GM19099 (cell line): ENCODE data around the gene CELSR1.

Source experiments
- POLR2A ChIP-seq: IDR thresholded peaks from 3 replicates; pipeline ENCODE4 v1.6.1; 2011; ENCODE audit warnings: low read depth; ENCODE audit not compliant: insufficient read length; ENCODE audit errors: extremely low read depth

The CELSR1 gene

GRCh38 chr22:46476547-46476941 is 60.9 kb downstream of the CELSR1 start:
- TF ChIP-seq POLR2A = no peak

- TF ChIP-seq POLR2A = no peak
Observed at GRCh38 chr22:46473896-46474557, 63.4 kb downstream of the CELSR1 start.

GRCh38 chr22:46473021-46473779 is 64.2 kb downstream of the CELSR1 start:
- no peak for TF ChIP-seq POLR2A

- no peak for TF ChIP-seq POLR2A
Observed at GRCh38 chr22:46472722-46473016, 64.8 kb downstream of the CELSR1 start.

DNA sequence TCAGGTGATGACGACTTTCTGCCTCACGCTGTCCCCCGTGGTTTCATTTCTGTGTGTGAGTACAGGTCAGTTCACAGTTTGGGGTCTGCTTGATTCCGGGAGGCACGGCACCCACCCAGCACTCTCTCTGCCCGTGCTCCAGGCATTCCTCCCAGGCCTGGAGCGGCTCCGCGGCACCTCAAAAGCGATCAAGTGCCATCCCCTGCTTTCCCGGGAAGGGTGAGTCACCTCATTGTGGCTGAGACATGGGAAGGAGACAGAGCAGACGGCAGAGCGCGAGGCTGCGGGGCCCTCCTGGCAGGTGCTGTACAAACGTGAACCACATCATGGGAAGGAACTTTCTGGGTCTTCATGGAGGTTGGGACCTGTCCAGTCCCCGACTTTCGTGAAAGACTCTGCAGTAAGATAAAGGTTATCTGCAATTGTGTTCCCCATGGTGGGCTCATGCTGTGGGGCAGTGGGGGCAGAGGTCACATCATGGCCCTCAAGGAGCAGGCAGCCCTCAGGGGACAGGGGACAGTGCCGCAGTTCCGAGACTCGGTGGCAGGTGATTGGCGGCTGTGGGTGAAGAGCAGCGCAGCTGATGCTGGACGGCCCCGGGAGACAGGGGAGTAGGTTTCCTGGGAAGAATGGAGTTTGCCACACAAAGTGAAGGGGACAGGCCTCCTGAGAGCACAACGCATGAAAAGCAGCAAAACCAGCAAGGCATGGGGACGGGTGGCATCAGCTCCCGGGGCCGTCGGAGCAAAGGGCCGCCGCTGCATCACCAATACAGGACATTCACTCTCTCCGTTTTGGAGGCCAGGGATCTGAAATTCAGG is 65.3 kb downstream of the CELSR1 start:
- TF ChIP-seq POLR2A = no peak

DNA sequence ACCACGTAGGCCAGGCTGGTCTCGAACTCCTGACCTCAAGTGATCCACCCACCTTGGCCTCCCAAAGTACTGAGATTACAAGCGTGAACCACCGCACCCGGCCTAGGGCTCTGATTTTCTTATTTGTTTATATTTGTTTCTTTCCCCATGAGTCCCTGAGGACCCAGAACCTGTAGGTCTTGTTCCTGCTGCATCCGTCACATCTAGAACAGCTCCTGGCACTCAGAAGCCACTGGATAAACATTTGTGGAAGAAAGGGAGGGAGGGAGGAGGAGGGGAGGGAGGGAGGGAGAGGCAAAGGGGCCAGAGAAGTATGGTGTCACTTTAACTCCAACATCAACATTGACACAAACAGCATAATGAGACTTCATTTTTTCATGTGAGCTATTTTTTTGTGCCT is 67.7 kb downstream of the CELSR1 start:
- no peak for TF ChIP-seq POLR2A

- no peak for TF ChIP-seq POLR2A
Observed at GRCh38 chr22:46467006-46467405, 70.4 kb downstream of the CELSR1 start.

- no peak for TF ChIP-seq POLR2A
Observed at GRCh38 chr22:46466255-46466676, 71.2 kb downstream of the CELSR1 start.

DNA sequence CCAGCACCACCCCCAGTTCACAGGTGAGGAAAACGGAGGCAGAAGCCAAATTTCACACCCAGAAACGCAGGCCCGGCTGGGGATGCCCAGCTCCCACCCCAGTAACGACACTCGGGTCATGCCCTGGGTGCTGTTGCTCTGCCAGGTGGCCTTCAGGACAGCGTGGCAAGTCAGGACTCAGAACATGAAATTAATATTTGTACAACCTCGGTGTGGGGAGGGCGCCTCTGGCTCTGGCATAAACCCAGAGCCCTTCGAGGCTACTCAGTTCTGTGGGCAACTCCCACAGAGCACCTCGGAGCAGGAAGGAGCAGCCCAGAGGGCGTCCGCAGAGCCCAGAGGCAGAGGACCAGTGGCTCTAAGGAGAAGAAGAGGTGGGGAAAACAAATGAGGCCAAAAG is 71.6 kb downstream of the CELSR1 start:
- TF ChIP-seq POLR2A = no peak

- no peak for TF ChIP-seq POLR2A
Observed at GRCh38 chr22:46465345-46465720, 72.1 kb downstream of the CELSR1 start.

GRCh38 chr22:46464701-46465344 is 72.6 kb downstream of the CELSR1 start:
- no peak for TF ChIP-seq POLR2A

GRCh38 chr22:46464296-46464695 is 73.1 kb downstream of the CELSR1 start:
- TF ChIP-seq POLR2A = no peak

DNA sequence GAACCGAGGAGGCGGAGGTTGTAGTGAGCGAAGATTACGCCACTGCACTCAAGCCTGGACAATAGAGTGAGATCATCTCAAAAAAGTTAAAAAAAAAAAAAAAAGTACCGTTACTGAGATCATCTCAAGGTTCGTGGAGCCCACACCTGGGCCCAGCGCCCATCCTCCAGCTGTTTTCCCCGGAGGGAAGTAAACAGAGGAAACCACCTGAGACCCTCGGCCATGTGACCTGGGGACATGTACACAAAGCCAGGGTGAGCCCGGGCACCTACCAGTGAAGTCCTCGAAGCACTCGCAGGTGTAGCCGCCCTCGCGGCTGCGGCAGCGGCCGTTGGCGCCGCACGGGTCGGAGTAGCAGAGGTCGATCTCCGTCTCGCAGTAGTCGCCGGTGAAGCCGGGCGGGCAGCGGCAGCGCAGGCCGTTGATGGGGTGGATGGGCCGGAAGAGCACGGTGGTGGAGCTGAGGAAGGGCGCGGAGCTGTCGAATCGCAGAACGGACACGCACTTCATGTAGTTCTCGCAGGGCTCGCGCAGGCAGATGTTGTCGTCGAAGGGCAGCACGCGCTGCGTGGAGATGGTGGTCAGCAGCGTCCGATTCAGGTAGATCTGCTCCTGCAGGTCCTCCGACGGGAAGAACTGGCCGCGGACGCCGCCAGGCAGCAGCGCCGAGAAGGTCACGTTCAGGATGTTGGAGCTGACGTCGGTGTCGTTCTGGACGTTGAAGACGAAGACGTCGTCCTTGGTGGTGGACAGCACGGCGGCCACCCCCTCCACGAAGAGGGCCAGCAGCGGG is 73.8 kb downstream of the CELSR1 start:
- no peak for TF ChIP-seq POLR2A

DNA sequence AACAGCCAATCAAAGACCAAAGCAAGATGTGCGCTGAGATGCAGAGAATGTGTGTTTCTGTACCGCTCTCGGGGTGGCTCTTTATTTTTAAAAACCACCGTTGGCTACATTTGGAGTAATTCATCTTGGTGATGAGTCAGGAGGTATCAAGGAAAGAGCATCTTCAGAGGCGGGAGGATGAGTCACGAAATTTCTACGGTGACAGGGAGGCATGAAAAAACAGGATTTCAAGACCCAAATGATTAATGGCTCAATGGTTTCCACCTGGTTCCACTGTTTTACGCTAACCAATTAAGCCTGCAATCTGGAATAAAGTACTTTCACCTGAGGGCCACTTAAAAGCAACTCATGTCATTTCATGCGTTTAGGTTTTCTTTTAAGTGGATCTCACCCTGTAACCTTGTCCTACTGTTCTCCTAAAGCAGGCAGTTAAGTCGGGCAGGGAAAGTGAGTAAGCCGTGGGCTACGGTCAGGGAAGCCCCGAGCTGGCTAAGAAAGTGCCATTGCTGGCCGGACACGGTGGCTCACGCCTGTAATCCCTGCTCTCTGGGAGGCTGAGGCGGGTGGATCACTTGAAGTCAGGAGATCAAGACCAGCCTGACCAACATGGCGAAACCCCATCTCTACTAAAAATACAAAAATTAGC is 74.6 kb downstream of the CELSR1 start:
- TF ChIP-seq POLR2A = no peak

DNA sequence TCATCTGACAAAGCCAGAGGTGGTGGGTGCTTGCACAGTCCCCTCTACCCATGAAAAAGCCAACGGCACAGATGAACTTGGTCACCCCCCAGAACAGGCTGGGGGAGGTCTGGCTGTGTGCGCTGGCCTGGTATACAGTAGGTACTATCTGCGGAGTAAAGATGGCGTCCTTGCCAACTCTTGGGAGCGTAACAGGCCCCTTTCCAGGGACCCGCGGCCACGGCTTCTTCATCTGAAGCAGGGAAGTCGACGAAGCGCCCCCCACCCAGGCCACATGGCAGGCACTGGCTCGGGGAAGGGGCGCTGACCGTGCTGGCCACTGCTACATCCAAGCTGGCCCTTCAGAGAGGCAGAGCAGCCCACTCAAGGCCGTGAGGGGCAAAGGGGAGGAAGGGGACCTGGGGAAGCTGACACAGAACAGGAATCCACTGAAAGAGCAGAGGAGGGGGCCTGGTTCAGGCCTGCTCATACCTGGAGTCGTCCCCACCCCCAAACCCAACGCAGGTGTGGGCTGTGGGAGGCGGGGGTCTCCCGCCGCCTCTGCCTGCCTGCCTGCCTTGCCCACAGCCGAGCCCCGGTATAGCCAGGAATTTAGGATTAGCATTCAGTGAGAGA is 75.7 kb downstream of the CELSR1 start:
- TF ChIP-seq POLR2A = no peak
